HepG2 (cell line): Measurements from ENCODE around the gene EFNA3. TPM values are rescaled to one million over a fixed set of nuclear protein-coding genes. Genes with fewer than 3 reads are reported as not detected.

ENCODE experiments used
- GFI1 ChIP-seq: sonication (generic); formaldehyde crosslinking; IDR thresholded peaks from 2 replicates; pipeline ENCODE4 v1.5.0; 2020; ENCODE audit warnings: missing genetic modification reagents, mild to moderate bottlenecking, borderline replicate concordance
- HES4 ChIP-seq: sonication (generic); formaldehyde crosslinking; IDR thresholded peaks from 2 replicates; pipeline ENCODE4 v1.9.0; 2021; ENCODE audit warnings: mild to moderate bottlenecking, missing genetic modification reagents, borderline replicate concordance
- HNF4G ChIP-seq, 2 experiments: sonication (generic) in 1 of 2; formaldehyde crosslinking in 1 of 2; IDR thresholded peaks; 2 replicates each; pipeline versions ENCODE4 v1.4.0 to v1.6.1; 2011 to 2020; ENCODE audit warnings: borderline replicate concordance in 2 of 2, low read depth in 2 of 2, mild to moderate bottlenecking in 2 of 2, low read length in 1 of 2, missing genetic modification reagents in 1 of 2, moderate library complexity in 1 of 2
- JARID2 ChIP-seq: sonication (generic); formaldehyde crosslinking; IDR thresholded peaks from 2 replicates; pipeline ENCODE4 v1.8.1; 2023; ENCODE audit warnings: missing genetic modification reagents, inconsistent platforms; ENCODE audit not compliant: insufficient replicate concordance
- KLF6 ChIP-seq: IDR thresholded peaks from 2 replicates; pipeline ENCODE4 v1.8.0; 2016; ENCODE audit warnings: missing biosample characterization, missing genetic modification reagents
- MED8 ChIP-seq: sonication (generic); formaldehyde crosslinking; IDR thresholded peaks from 2 replicates; pipeline ENCODE4 v1.8.1; 2023; ENCODE audit warnings: mild to moderate bottlenecking, missing genetic modification reagents; ENCODE audit not compliant: insufficient replicate concordance
- NFKB2 ChIP-seq: sonication (generic); formaldehyde crosslinking; IDR thresholded peaks from 2 replicates; pipeline ENCODE4 v1.4.0; 2020; ENCODE audit warnings: missing genetic modification reagents, borderline replicate concordance
- REL ChIP-seq: sonication (generic); formaldehyde crosslinking; conservative IDR thresholded peaks from 2 replicates; pipeline ENCODE4 v1.8.0; 2022; ENCODE audit warnings: mild to moderate bottlenecking, missing genetic modification reagents, moderate library complexity
- ZFP62 ChIP-seq: sonication (generic); formaldehyde crosslinking; IDR thresholded peaks from 2 replicates; pipeline ENCODE4 v1.4.0; 2020; ENCODE audit warnings: missing genetic modification reagents
- ZNF124 ChIP-seq: sonication (generic); formaldehyde crosslinking; IDR thresholded peaks from 2 replicates; pipeline ENCODE4 v1.4.0; 2020; ENCODE audit warnings: missing genetic modification reagents
- ZNF264 ChIP-seq: sonication (generic); formaldehyde crosslinking; IDR thresholded peaks from 2 replicates; pipeline ENCODE4 v1.4.0; 2020; ENCODE audit warnings: missing genetic modification reagents
- ZNF274 ChIP-seq: sonication (generic); formaldehyde crosslinking; IDR thresholded peaks from 2 replicates; pipeline ENCODE4 v1.5.1; 2020; ENCODE audit warnings: mild to moderate bottlenecking, missing genetic modification reagents
- ZNF335 ChIP-seq: sonication (generic); formaldehyde crosslinking; IDR thresholded peaks from 2 replicates; pipeline ENCODE4 v1.4.0; 2020; ENCODE audit warnings: missing genetic modification reagents
- ZNF350 ChIP-seq: sonication (generic); formaldehyde crosslinking; IDR thresholded peaks from 2 replicates; pipeline ENCODE4 v1.4.0; 2020; ENCODE audit warnings: mild to moderate bottlenecking, low read depth, missing genetic modification reagents, borderline replicate concordance
- ZNF660 ChIP-seq: sonication (generic); formaldehyde crosslinking; IDR thresholded peaks from 2 replicates; pipeline ENCODE4 v1.5.1; 2020; ENCODE audit warnings: mild to moderate bottlenecking, low read depth, missing genetic modification reagents, borderline replicate concordance
- ZNF766 ChIP-seq: sonication (generic); formaldehyde crosslinking; IDR thresholded peaks from 2 replicates; pipeline ENCODE4 v1.5.0; 2020; ENCODE audit warnings: missing genetic modification reagents, borderline replicate concordance
- ZNF850 ChIP-seq: sonication (generic); formaldehyde crosslinking; conservative IDR thresholded peaks from 2 replicates; pipeline ENCODE4 v1.9.0; 2021; ENCODE audit warnings: mild to moderate bottlenecking, missing genetic modification reagents
- ZNF891 ChIP-seq: sonication (generic); formaldehyde crosslinking; IDR thresholded peaks from 2 replicates; pipeline ENCODE4 v1.5.0; 2020; ENCODE audit warnings: mild to moderate bottlenecking, missing genetic modification reagents
- polyA plus RNA-seq, 8 experiments: library from polyadenylated mRNA; depleted of rRNA in 3 of 8; stranded (reverse) in 7 of 8; unstranded in 1 of 8; fragments of >200 nt; fragmentation: Illumina TruSeq in 4 of 8; extraction: Trizol in 4 of 8; gene quantifications; 2 replicates each; pipeline versions ENCODE4 v1.2.1 to v1.2.3, GENCODE V29; 2011 to 2016; ENCODE audit warnings: low read depth in 4 of 8, missing spikeins in 1 of 8, mixed read lengths in 1 of 8; ENCODE audit not compliant: insufficient read depth in 1 of 8
- total RNA-seq, 5 experiments: library from RNA; depleted of rRNA; stranded (reverse); fragments of >200 nt; fragmentation: Illumina TruSeq; extraction: Trizol; gene quantifications; 2 replicates each; pipeline ENCODE4 v1.2.3, GENCODE V29; 2016; ENCODE audit warnings: low read depth in 1 of 5
- TF ChIP-seq, protein P1 (sequence below): sonication (generic); formaldehyde crosslinking; IDR thresholded peaks from 2 replicates; pipeline ENCODE4 v1.5.0; 2020; ENCODE audit warnings: missing genetic modification reagents
- TF ChIP-seq, protein P2 (sequence below): sonication (generic); formaldehyde crosslinking; IDR thresholded peaks from 2 replicates; pipeline ENCODE4 v1.8.0; 2022; ENCODE audit warnings: missing genetic modification reagents, mild to moderate bottlenecking, borderline replicate concordance
- TF ChIP-seq, protein P3 (sequence below): sonication (generic); formaldehyde crosslinking; conservative IDR thresholded peaks from 2 replicates; pipeline ENCODE4 v1.8.0; 2022; ENCODE audit warnings: mild to moderate bottlenecking, moderate library complexity, missing genetic modification reagents

Gene EFNA3
- total and polyA plus RNA-seq, 2 of the 13 experiments (the other 11 are each of a cell fraction or from before 2014, with no cell fraction given) = 1.0 to 5.7 TPM

DNA sequence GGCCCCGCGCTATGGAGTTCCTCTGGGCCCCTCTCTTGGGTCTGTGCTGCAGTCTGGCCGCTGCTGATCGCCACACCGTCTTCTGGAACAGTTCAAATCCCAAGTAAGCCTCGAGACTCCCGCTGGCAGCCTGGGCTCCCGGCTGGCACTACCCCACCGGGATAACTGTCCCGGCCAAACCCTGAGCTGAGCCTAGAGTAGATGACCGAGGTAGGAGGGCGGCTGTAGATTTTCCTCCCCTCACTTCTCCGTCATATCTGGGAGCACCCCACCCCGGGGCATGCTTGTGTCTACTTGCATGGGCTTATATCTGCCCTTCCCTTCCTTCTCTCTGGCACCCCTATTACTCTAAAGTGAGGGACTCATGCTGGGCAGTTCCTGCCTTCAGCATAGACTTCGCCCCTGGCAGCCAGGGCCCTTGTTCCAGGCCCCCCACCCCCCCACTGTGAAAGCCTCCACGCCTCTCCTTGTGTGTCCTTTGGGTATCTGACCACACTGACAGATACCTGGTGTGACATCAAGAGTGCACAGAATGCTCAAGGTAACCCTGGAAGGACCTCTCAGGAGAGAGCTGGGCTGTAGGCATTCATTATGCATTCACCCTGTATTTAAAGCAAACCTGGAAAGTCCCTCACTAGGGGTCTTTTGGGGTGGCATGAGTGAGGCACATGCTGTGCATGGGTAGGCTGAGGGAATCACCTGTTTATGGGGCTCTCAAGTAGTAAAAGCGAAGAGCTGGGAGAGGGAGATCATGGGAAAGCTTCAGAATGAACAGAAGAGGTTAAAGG, 49.5 kb downstream of the EFNA3 start (continued):
- TF ChIP-seq, protein P1, sequence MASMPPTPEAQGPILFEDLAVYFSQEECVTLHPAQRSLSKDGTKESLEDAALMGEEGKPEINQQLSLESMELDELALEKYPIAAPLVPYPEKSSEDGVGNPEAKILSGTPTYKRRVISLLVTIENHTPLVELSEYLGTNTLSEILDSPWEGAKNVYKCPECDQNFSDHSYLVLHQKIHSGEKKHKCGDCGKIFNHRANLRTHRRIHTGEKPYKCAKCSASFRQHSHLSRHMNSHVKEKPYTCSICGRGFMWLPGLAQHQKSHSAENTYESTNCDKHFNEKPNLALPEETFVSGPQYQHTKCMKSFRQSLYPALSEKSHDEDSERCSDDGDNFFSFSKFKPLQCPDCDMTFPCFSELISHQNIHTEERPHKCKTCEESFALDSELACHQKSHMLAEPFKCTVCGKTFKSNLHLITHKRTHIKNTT = no peak
- TF ChIP-seq MED8 (peak; percentile 25), ZNF350 (CRISPR knock-in tag) (0 out of 2 replicates have a peak, but pooled peaks have one; percentile 6), ZNF264 (CRISPR knock-in tag) (peak; percentile 24; the same call in 1 of the 2 replicates), JARID2 (peak; percentile 29), HNF4G (IDR thresholded peaks at IDR 0.05; ENCODE audit: borderline replicate concordance, low read depth, low read length) (no peak), HNF4G (CRISPR knock-in tag; IDR thresholded peaks at IDR 0.05; ENCODE audit: borderline replicate concordance, low read depth) (no peak), ZNF274 (CRISPR knock-in tag) (no peak), ZNF335 (CRISPR knock-in tag) (peak; percentile 49; the same call in 1 of the 2 replicates), HES4 (peak; percentile 4; the same call in 1 of the 2 replicates), ZNF850 (peak; percentile 89; the same call in 1 of the 2 replicates), GFI1 (CRISPR knock-in tag) (0 out of 2 replicates have a peak, but pooled peaks have one; percentile 18), ZNF766 (CRISPR knock-in tag) (0 out of 2 replicates have a peak, but pooled peaks have one; percentile 7), KLF6 (CRISPR knock-in tag) (peak; percentile 23; the same call in 1 of the 2 replicates), ZNF124 (0 out of 2 replicates have a peak, but pooled peaks have one; percentile 25), ZNF891 (CRISPR knock-in tag) (peak; percentile 85; the same call in 1 of the 2 replicates), ZFP62 (CRISPR knock-in tag) (no peak), ZNF660 (CRISPR knock-in tag) (no peak), NFKB2 (0 out of 2 replicates have a peak, but pooled peaks have one; percentile 18), REL (CRISPR knock-in tag) (0 out of 2 replicates have a peak, but pooled peaks have one; percentile 59)
- TF ChIP-seq, protein P2, sequence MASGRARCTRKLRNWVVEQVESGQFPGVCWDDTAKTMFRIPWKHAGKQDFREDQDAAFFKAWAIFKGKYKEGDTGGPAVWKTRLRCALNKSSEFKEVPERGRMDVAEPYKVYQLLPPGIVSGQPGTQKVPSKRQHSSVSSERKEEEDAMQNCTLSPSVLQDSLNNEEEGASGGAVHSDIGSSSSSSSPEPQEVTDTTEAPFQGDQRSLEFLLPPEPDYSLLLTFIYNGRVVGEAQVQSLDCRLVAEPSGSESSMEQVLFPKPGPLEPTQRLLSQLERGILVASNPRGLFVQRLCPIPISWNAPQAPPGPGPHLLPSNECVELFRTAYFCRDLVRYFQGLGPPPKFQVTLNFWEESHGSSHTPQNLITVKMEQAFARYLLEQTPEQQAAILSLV (CRISPR knock-in tag) = no peak
- TF ChIP-seq, protein P3, sequence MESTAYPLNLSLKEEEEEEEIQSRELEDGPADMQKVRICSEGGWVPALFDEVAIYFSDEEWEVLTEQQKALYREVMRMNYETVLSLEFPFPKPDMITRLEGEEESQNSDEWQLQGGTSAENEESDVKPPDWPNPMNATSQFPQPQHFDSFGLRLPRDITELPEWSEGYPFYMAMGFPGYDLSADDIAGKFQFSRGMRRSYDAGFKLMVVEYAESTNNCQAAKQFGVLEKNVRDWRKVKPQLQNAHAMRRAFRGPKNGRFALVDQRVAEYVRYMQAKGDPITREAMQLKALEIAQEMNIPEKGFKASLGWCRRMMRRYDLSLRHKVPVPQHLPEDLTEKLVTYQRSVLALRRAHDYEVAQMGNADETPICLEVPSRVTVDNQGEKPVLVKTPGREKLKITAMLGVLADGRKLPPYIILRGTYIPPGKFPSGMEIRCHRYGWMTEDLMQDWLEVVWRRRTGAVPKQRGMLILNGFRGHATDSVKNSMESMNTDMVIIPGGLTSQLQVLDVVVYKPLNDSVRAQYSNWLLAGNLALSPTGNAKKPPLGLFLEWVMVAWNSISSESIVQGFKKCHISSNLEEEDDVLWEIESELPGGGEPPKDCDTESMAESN (CRISPR knock-in tag) = 0 out of 2 replicates have a peak, but pooled peaks have one; percentile 51
